NCI-H2227 treated with DMSO at 0.1 percent for 48 hours (cell line): Measurements from ENCODE around the gene OR2M3.
"Not testable (repeated sequence)": the region's sequence is repeated elsewhere in the genome, so short reads cannot be mapped to it uniquely, and the experiment has no call there.

Source experiments
- DNase-seq: peaks from one replicate; lab custom pipeline; 2025; lab: John Stamatoyannopoulos, UW

OR2M3 gene, protein sequence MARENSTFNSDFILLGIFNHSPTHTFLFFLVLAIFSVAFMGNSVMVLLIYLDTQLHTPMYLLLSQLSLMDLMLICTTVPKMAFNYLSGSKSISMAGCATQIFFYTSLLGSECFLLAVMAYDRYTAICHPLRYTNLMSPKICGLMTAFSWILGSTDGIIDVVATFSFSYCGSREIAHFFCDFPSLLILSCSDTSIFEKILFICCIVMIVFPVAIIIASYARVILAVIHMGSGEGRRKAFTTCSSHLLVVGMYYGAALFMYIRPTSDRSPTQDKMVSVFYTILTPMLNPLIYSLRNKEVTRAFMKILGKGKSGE

DNA sequence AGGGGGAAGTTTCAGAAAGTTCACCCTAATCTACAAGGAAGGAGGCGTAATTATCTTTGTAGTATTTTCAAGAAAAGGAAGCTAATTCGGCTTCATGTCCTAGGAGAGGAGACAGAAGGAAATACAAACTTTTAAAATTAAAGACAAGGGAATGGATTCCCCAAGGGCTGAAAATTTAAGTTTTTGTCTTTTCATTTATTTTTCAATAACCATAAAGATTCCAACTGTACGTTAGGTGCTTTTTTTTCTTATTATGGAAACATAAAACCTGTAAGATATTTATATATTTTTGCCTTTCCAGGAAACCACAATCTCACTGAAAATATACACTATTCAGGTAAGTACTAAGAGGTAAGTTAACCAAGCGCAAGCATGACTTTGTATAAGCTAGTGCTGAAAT, at the start of gene OR2M3:
Gene OR2M3 (plus strand): TSS at position 301 of the 400 bp plus-strand sequence. CDS start 5,803 bp downstream, outside the sequence.
- no peak for DNase-seq

DNA sequence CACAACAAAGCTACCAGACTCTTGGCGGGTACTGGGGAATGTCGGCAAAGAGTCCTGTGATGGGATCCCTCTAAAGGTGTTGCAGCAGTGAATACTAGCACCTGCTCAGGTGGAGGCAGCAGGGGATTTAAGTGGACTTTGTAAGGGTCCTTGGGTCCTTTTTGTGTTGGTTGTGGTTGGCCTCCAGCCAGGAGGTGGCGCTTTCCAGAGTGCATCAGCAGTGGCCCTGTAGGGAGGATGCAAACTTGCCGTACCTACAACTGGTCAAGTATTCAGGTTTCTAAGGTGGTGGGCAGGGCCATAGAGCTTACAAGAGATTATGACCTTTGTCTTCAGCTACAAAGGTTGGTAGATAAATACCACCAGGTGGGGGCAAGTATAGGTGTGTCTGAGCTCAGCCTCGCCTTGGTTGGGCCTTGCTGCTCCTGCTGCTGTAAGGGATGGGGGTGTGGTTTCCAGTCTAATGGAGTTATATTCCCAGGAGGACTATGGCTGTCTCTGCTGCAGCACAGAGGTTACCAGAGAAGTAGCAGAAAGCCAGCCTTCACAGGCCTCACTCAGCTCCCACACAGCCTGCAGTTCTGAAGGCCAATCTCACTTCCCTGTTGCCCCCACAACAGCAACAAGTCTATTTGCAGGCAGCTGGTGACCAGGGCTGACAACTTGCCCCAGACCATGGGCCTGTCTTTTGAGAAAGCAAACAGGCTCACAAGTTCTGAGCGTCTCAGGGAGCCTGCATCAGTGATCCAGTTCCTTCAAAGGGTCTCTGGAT, 44.8 kb upstream of the OR2M3 start:
- DNase-seq, result no peak

DNA sequence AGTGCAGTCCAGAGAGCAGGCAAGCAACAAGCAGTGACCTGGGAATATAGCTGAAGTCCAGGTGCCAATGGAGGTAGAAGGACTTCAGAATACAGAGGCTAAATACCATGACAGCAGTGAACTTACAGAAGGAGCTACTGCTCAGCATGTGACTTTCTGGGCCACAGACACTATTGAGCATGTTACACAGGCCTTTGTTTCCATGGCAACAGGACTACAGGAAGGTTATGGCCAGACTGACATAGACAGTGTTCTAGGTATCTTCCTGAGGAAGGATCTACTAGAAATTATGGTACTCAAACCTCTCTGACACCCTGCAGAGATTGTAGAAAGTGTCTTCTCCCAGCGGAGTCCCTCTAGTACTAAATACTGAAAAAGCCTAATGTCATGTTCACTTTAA, 41.1 kb upstream of the OR2M3 start:
- DNase-seq, result no peak

DNA sequence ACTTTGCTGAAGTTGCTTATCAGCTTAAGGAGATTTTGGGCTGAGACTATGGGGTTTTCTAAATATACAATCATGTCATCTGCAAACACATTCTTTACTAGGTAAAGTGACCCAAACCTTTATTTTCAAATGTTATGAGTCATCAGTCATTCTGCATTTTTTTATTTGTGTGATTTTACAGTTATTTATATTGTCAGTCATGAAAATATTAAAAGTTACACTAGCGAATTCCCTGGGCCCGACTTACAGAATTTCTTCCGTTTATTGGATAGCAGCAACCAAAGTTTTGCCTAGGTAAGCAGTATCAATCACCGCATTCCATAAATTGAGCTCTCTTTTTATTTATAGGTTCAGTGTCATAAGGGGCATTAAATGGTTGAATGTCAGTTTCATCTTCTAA, 38.3 kb upstream of the OR2M3 start:
- DNase-seq, result no peak

DNA sequence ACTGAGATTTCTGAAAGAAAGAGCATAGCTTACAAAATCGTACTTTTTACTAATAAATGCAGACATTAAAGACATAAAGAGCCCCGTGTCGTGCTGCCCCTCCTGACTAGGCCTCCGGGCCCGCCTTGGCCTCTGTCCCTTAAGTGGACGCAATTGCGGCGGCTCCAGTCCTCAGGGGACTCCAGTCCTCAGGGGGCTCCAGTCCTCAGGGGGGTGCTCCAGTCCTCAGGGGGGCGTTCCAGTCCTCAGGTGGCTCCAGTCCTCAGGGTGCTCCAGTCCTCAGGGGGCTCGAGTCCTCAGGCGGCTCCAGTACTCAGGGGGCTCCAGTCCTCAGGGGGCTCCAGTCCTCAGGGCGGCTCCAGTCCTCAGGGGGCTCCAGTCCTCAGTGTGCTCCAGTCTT, 33.0 kb upstream of the OR2M3 start:
- no peak for DNase-seq

DNA sequence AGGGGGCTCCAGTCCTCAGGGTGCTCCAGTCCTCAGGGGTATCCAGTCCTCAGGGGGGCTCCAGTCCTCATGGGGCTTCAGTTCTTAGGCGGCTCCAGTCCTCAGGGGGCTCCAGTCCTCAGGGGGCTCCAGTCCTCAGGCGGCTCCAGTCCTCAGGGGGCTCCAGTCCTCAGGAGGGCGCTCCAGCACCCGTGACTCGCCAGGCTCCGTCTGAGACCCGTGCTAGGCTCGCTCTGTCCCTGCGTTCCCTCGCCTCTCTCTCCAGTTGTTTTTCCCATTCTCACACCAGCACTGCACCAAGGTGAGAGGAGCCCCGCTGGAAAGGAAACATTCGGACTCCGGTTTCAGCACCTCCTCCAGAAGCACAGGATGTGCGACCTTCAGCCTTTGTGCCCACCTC, 31.9 kb upstream of the OR2M3 start:
- no peak for DNase-seq

DNA sequence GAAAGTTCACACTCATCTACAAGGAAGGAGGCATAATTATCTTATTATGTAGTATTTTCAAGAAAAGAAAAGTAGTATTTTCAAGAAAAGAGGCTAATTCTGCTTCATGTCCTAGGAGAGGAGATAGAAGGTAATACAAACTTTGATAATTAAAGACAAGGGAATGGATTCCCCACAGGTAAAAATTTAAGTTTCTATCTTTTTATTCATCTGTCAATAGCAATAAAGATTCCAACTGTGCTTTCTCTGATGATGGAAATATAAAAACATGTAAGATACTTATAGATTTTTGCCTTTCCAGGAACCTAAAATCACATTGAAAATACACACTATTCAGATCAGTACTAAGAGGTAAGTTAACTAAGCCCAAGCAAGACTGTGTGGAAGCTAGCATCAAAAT, 22.5 kb upstream of the OR2M3 start, which contains the start of gene OR2M2:
Gene OR2M2 (plus strand): TSS at position 301 of the 400 bp plus-strand sequence. CDS start 5,165 bp downstream, outside the sequence.
- DNase-seq, result no peak

DNA sequence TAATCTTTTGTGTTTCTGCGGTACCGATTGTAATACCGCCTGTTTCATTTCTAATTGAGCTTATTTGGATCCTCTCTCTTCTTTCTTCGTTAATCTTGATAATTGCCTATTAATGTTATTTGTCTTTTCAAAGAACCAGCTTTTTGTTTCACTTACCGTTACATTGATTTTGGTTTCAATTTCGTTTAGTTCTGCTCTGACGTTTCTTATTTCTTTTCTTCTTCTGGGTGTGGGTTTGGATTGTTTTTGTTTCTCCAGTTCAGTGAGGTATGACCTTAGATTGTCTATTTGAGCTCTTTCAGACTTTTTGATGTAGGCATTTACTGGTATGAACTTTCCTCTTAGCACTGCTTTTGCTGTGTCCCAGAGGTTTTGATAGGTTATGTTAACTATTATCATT, 13.1 kb upstream of the OR2M3 start:
- DNase-seq, result no peak

DNA sequence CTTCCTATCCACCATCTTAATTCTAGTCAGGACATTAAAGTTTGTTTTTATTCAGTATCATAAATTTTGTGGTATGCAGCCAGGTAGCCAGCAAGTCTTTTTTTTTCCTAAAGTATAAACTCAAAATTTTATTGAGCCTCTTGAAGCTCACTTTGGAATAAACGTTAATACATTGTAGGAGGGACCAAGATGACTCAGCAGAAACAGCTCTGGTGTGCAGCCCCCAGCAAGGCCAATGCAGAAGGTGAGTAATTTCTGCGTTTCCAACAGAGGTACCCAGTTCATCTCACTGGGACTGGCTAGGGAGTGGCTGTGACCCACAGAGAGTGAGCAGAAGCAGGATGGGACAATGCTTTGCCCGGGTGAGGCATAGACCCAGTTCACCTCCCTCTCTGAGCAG, 9.7 kb upstream of the OR2M3 start:
- no peak for DNase-seq

DNA sequence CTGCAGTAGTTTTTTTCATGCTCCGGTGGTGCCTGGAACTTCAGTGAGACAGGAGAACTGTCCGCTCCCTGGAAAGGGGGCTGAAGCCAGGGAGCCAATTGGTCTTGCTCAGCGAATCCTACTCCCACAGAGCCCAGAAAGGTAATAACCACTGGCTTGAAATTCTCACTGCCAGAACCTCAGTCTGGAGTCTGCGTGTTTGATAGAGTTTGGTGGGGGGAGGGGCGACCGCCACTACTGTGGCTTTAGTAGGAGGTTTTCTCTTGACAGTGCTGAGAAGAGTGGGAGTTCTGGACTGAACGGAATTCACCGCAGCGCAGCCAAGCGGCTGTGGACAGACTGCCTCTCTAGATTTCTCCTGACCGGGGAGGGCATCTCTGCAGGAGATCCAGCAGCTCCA, 8.0 kb upstream of the OR2M3 start:
- no peak for DNase-seq

DNA sequence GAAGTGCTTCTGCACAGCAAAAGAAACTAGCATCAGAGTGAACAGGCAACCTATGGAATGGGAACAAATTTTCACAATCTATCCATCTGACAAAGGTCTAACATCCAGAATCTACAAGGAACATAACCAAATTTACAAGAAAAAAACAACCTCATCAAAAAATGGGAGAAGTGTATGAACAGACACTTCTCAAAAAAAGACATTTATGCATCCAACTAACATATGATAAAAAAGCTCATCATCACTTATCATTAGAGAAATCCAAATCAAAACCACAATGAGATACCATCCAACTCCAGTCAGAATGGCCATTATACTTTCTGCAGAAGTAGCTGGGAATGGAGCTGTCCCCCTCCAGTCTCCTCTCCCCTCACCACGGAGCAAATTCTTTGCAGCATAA, 2.9 kb upstream of the OR2M3 start:
- no peak for DNase-seq

DNA sequence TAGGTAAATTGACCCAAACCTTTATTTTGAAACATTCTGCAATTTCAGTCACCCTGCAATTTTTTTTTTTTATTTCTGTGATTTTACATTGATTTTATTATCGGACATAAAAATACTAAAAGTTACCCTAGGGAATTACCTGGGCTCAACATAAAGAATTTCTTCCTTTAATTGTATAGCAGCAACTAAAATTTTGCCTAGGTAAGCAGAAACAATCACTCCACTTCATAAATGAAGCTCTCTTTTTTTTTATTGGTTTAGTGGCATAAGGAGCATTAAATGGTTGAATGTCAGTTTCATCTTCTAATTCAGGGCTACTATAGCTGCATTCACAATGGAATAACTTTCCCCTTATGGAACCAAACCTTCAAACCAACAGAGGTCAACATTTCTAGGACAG, 18.8 kb downstream of the OR2M3 start:
- no peak for DNase-seq

DNA sequence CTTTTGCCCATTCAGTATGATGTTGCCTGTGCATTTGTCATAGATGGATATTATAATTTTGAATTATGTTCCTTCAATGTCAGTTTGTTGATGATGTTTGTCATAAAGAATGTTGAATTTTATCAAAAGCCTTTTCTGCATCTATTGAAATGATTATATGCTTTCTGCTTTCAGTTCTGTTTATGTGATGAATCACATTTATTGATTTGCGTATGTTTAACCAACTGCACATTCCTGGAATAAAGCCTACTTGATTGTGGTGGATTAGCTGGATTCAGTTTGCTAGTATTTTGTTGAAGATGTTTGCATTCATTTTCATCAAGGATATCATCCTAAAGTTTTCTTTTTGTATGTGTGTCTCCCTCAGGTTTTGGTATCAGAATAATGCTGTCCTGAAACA, 28.5 kb downstream of the OR2M3 start:
- no peak for DNase-seq

DNA sequence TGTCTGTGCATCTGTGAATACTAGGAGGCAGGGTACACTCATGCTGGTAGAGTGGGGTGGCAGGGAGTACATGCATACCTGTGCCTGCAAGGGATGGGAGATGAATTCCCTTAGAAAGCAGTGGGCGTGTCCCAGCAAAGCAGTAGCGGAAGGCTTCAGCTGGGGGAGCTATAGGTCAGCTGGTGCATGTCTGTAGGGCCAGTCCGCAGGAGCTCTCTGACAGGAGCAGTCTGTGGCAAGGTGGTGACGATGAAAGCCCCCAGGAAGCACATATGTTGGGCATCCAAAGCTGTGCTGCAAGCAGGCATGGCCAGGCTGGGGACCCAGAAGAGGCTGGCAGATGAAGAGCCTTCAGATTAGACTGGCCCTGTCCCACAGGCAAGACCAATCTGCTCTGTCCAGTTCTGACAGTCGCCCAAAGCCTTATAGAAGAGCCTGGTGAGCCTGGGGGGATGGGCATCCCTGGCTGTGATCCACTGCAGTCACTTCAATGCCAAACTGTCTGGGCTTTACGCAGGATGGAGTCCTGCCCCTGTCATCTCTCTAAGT, 32.4 kb downstream of the OR2M3 start:
- no peak for DNase-seq

DNA sequence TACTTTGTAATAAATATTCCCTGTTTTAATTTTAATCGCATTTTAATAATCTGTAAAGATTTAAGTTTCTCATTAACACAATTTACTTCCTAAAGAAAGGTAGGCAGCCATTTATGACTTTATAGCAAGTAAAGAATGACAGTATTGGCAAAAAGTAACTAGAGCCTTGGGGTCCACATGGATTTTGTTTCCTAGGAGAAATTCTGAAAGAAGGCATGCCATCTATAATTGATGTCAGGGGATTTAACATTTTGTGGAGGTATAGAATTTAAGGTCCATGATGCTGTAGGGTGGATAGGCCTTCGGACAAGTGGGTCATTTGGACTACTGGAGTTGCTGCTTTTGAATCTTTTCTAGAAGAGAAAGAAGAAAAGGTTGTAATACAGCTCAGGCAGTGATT, 34.1 kb downstream of the OR2M3 start, which contains the start of gene OR2M4:
Gene OR2M4 (plus strand): TSS at position 301 of the 400 bp plus-strand sequence. CDS start 7,512 bp downstream, outside the sequence.
- DNase-seq, result no peak

DNA sequence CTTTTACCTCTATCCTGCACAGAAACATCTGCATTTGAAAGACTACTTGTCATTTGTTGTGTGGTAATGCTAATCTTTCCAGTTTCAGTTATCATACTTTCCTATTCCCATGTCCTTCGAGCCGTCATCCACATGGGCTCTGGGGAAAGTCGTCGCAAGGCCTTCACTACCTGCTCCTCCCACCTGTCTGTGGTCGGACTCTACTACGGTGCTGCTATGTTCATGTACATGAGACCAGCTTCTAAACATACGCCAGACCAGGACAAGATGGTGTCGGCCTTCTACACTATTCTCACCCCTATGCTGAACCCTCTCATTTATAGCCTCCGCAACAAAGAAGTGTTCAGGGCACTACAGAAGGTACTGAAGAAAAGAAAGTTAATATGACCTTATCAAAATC, 42.4 kb downstream of the OR2M3 start:
- no peak for DNase-seq

DNA sequence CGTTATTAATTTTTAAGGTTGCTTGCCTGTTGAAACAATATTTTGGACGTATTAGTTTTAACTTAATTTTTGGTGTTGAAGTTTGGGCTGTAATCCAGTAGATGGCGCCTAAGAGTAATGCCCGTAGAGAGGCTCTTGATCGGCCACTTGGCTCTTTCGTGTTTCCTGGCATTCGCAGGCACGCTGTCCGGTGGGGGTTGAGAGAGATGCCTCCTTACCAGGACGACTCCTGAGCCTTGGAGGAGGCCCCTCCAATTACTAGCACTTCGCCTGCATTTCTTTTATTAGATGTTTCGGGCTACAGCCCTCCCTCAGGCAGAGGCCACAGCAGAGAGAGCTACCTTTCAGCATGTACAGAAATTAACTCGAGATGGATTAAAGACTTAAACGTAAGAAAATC, 46.1 kb downstream of the OR2M3 start:
- no peak for DNase-seq

DNA sequence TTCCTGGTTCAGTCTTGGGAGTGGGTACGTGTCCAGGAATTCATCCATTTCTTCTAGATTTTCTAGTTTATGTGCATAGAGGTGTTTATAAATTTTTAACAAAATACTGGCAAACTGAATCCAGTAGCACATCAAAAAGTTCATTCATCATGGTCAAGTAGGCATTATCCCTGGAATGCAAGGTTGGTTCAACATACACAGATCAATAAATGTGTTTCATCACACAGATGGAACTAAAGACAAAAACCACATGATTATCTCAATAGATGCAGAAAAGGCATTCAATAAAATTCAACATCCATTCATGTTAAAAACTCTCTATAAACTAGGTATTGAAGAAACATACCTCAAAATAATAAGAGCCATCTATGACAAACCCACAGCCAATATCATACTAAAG, 62.2 kb downstream of the OR2M3 start:
- DNase-seq, result not testable (repeated sequence)
